B cell (primary cell): ENCODE results near the gene CFAP54.

Experiments used
- EZH2 ChIP-seq: IDR thresholded peaks from 2 replicates; pipeline ENCODE4 v1.6.1; 2012; ENCODE audit warnings: borderline replicate concordance, low read depth, mild to moderate bottlenecking, moderate library complexity, low read length; ENCODE audit not compliant: insufficient read depth, poor library complexity, severe bottlenecking
- TF ChIP-seq, protein P1 (sequence below): fragments of 200-600 bp; IDR thresholded peaks from one replicate; pipeline ENCODE4 v1.8.0; 2022; ENCODE audit warnings: antibody characterized with exemption, mild to moderate bottlenecking

DNA sequence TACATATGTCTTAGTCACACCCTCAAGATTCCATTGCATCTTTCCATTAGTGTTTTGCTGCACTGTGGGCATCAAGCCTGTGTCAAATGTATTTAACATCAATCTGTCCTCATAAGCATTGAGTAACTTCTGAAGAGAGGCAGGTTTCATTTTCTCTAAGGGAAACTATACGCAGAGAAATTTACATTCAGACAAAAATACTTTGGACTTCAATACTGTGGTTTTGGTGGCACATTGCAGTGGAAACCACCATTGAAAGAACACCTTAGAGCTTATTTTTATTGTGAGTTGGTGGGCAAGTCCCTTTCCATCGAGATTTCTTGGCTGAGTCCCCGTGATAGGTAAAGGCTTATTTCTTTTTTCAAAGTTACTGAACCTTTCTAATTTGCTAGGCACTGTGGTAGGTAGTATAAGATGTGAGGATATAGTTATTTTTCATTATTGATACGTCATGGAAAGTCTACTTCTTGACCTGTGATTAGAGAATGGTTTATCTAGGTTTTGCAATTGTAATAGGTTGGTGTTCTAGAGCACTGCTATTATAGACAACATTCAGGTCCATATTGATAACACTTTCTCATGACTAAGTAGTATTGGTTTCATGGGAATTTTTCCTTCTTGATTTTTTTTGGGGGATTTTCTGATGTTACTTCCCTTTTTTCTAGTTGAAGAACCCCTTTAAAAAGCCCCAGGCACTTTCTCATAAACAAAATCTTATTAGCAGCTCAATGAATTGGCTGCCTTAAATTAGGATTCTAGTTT lies 81.9 kb downstream of the CFAP54 start:
- TF ChIP-seq, protein P1, sequence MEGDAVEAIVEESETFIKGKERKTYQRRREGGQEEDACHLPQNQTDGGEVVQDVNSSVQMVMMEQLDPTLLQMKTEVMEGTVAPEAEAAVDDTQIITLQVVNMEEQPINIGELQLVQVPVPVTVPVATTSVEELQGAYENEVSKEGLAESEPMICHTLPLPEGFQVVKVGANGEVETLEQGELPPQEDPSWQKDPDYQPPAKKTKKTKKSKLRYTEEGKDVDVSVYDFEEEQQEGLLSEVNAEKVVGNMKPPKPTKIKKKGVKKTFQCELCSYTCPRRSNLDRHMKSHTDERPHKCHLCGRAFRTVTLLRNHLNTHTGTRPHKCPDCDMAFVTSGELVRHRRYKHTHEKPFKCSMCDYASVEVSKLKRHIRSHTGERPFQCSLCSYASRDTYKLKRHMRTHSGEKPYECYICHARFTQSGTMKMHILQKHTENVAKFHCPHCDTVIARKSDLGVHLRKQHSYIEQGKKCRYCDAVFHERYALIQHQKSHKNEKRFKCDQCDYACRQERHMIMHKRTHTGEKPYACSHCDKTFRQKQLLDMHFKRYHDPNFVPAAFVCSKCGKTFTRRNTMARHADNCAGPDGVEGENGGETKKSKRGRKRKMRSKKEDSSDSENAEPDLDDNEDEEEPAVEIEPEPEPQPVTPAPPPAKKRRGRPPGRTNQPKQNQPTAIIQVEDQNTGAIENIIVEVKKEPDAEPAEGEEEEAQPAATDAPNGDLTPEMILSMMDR: no peak
- no peak for TF ChIP-seq EZH2
